Measurements from ENCODE around the gene CGB3.

CGB3 gene

DNA sequence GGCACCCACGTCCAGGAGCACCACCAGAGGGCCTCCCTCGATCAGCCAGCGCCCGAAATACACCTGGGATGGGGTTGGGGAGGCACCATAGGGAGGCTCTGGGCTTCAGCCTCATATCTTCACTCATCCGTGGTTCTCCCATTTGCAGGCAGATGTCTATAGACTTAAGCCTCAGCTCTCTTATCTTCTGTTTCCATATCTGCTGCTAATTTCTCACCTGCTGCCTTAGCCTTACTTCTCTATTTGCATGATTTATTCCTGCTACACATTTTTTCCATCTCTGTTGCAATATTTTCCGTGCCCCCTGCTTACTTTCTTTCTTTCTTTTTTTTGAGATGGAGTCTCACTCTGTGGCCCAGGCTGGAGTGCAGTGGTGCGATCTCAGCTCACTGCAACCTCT is 36.8 kb downstream of the CGB3 start:
- DNase-seq (ENCODE audit: low read depth in 1 of 2, low spot score in 1 of 2): no peak
- Histone ChIP-seq H3K4me3 (replicated peaks; ENCODE audit: insufficient read depth, low read length) (no peak overlapping the region), H3K27me3 (ENCODE audit: insufficient read depth, poor library complexity, severe bottlenecking) (no peaks in the 10 kb centered on the region), H3K27ac (replicated peaks) (no peak overlapping the region)
- TF ChIP-seq POLR2AphosphoS5 (IDR thresholded peaks at IDR 0.05; ENCODE audit: low read depth) (no peak), SPI1 (IDR thresholded peaks at IDR 0.05; ENCODE audit: borderline replicate concordance, low read depth) (no peak), GABPA (IDR thresholded peaks at IDR 0.05; ENCODE audit: low read depth) (no peak)
- TF ChIP-seq, protein P1, sequence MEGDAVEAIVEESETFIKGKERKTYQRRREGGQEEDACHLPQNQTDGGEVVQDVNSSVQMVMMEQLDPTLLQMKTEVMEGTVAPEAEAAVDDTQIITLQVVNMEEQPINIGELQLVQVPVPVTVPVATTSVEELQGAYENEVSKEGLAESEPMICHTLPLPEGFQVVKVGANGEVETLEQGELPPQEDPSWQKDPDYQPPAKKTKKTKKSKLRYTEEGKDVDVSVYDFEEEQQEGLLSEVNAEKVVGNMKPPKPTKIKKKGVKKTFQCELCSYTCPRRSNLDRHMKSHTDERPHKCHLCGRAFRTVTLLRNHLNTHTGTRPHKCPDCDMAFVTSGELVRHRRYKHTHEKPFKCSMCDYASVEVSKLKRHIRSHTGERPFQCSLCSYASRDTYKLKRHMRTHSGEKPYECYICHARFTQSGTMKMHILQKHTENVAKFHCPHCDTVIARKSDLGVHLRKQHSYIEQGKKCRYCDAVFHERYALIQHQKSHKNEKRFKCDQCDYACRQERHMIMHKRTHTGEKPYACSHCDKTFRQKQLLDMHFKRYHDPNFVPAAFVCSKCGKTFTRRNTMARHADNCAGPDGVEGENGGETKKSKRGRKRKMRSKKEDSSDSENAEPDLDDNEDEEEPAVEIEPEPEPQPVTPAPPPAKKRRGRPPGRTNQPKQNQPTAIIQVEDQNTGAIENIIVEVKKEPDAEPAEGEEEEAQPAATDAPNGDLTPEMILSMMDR (IDR thresholded peaks at IDR 0.05; ENCODE audit: insufficient read depth, low read length): no peak
- TF ChIP-seq, protein P2, sequence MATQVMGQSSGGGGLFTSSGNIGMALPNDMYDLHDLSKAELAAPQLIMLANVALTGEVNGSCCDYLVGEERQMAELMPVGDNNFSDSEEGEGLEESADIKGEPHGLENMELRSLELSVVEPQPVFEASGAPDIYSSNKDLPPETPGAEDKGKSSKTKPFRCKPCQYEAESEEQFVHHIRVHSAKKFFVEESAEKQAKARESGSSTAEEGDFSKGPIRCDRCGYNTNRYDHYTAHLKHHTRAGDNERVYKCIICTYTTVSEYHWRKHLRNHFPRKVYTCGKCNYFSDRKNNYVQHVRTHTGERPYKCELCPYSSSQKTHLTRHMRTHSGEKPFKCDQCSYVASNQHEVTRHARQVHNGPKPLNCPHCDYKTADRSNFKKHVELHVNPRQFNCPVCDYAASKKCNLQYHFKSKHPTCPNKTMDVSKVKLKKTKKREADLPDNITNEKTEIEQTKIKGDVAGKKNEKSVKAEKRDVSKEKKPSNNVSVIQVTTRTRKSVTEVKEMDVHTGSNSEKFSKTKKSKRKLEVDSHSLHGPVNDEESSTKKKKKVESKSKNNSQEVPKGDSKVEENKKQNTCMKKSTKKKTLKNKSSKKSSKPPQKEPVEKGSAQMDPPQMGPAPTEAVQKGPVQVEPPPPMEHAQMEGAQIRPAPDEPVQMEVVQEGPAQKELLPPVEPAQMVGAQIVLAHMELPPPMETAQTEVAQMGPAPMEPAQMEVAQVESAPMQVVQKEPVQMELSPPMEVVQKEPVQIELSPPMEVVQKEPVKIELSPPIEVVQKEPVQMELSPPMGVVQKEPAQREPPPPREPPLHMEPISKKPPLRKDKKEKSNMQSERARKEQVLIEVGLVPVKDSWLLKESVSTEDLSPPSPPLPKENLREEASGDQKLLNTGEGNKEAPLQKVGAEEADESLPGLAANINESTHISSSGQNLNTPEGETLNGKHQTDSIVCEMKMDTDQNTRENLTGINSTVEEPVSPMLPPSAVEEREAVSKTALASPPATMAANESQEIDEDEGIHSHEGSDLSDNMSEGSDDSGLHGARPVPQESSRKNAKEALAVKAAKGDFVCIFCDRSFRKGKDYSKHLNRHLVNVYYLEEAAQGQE (IDR thresholded peaks at IDR 0.05; ENCODE audit: insufficient replicate concordance, low read depth): no peak

DNA sequence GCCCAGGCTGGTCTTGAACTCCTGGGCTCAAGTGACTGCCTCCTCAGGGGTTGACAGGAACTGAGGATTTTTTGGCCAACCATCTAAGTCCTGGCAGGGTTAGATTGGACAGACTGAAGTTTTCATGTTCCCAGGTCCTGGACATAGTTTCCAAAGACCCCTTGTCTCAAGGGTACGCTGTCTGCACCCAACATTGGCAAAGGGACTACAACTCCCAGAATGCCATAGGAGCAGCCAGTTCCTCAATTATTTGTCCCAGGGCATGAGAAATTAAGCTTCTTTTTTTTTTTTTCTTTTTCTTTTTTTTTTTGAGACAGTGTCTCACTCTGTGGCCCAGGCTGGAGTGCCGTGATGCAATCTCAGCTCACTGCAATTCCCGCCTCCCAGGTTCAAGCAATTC is 37.9 kb downstream of the CGB3 start:
- no peak for TF ChIP-seq POLR2AphosphoS5 (IDR thresholded peaks at IDR 0.05; ENCODE audit: low read depth)
- TF ChIP-seq SPI1 (IDR thresholded peaks at IDR 0.05; ENCODE audit: borderline replicate concordance, low read depth): peak; percentile 86
- no peaks in the 10 kb centered on the region for H3K27me3 ChIP-seq (ENCODE audit: insufficient read depth, poor library complexity, severe bottlenecking)
- no peak for DNase-seq (ENCODE audit: low read depth in 1 of 2, low spot score in 1 of 2)

DNA sequence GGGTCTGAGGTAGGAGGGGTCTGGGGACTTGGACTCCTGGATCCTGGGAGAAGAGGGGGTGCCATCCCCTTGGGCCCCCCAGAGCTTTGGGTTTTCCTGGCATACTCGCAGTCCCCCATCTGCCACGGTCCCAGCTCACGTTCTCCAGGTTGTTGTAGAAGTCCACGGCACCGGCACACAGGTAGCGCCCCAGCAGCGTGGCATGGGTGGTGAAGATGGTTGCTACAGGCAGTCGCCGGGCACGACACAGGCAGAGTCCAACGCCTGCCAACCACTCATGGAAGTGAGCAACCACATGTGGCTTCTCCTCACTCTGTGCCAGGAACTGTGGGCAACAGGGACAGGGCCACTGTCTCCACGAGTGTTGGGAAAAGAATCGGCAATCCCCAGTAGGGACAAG is 38.4 kb downstream of the CGB3 start:
- Histone ChIP-seq H3K27me3 (ENCODE audit: insufficient read depth, poor library complexity, severe bottlenecking) (no peaks in the 10 kb centered on the region), H3K4me3 (replicated peaks; ENCODE audit: insufficient read depth, low read length) (no peak overlapping the region), H3K27ac (replicated peaks) (no peak overlapping the region)
- TF ChIP-seq SPI1 (IDR thresholded peaks at IDR 0.05; ENCODE audit: borderline replicate concordance, low read depth) (no peak), GABPA (IDR thresholded peaks at IDR 0.05; ENCODE audit: low read depth) (no peak), POLR2AphosphoS5 (IDR thresholded peaks at IDR 0.05; ENCODE audit: low read depth) (no peak)
- TF ChIP-seq, protein P1 (IDR thresholded peaks at IDR 0.05; ENCODE audit: insufficient read depth, low read length): no peak
- TF ChIP-seq, protein P2 (IDR thresholded peaks at IDR 0.05; ENCODE audit: insufficient replicate concordance, low read depth): no peak
- DNase-seq (ENCODE audit: low read depth in 1 of 2, low spot score in 1 of 2): no peak

More for the DNA sequence above, 37.9 kb downstream of the CGB3 start:
- H3K27ac ChIP-seq (replicated peaks): no peak overlapping the region
- no peak overlapping the region for H3K4me3 ChIP-seq (replicated peaks; ENCODE audit: insufficient read depth, low read length)

- Histone ChIP-seq H3K27ac (replicated peaks) (no peak overlapping the region), H3K27me3 (ENCODE audit: insufficient read depth, poor library complexity, severe bottlenecking) (no peaks in the 10 kb centered on the region), H3K4me3 (replicated peaks; ENCODE audit: insufficient read depth, low read length) (no peak overlapping the region)
- TF ChIP-seq, protein P1 (IDR thresholded peaks at IDR 0.05; ENCODE audit: insufficient read depth, low read length): no peak
- TF ChIP-seq, protein P2 (IDR thresholded peaks at IDR 0.05; ENCODE audit: insufficient replicate concordance, low read depth): no peak
- TF ChIP-seq GABPA (IDR thresholded peaks at IDR 0.05; ENCODE audit: low read depth) (no peak), POLR2AphosphoS5 (IDR thresholded peaks at IDR 0.05; ENCODE audit: low read depth) (no peak), SPI1 (IDR thresholded peaks at IDR 0.05; ENCODE audit: borderline replicate concordance, low read depth) (no peak)
- no peak for DNase-seq (ENCODE audit: low read depth in 1 of 2, low spot score in 1 of 2)
These were observed 41.9 kb downstream of the CGB3 start for GRCh38 chr19:48982280-48982679.
